ENCODE results near the gene IL4I1.

IL4I1 gene

DNA sequence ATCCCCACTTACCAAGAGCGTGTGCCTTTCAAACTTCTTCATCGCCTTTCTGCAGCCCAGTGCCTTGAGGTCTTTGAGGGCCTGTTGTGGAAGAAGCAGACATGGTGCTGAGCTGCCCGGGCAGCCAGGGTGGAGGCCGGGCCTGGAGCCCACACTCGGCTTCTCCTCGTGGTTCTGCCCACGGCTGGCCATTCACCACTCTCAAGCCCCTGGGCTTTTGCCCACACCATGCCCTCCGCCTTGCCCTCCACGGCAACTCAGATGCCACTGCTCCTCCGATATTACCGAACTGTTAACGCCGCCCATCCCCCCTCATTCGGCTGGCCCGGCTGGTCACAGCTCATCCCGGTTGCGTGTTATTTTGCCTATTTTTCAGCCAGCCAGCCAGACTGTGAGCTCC is 5.3 kb downstream of the IL4I1 start:
- TF ChIP-seq CTCF (IDR thresholded peaks at IDR 0.05) (no peak), ZFX (IDR thresholded peaks at IDR 0.05; ENCODE audit: borderline replicate concordance) (no peak)
- H3K27ac ChIP-seq, result no peak overlapping the region

DNA sequence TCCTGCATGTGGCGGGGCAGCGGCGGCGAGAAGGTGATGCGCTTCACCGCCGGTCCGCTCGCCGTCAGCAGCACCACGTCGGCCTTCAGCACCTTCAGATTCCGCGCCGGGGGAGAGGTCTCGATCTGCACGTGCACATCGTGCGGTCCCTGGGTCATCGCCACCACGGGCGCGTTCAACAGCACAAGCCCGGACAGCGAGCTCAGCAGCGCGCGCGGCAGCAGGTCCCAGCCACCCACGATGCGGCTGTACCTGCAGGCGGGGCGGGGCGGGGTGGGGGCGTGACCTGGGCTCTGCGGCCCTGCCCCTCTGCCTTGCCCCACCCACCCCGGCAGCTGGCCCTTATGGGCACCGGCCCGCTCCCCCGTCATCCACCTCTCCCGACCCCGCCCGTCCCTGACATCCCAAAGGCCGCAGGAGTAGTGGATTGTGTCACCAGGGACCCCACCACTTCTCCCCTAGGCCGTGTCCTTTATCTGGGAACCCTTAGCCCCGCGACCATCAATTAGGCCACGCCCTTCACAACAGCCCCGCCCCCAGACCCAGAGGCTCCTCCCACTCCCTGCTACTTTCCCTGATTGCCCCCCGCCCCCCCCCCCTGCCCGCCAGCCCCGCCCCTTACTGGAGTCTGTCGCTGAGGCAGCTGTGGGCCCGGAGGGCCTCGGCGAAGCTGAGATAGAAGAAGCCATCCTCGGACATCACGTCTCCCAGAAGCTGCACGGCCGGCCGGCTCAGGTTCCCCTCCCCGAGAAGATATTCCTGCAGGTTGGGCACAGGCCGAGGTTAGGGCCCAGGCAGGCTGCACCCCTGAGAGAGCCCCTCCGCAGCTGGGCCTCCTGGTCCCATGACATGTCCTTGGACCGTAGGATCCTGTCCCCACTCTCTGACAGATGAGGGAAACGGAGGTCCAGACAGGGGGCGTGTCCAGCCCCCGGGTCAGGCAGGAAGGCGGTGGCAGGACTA is 6.1 kb downstream of the IL4I1 start:
- TF ChIP-seq ZFX (IDR thresholded peaks at IDR 0.05; ENCODE audit: borderline replicate concordance) (no peak), CTCF (IDR thresholded peaks at IDR 0.05) (peak; percentile 78)
- H3K27ac ChIP-seq, result peak overlapping the region; percentile 89

GRCh38 chr19:49889687-49890348 is 6.9 kb downstream of the IL4I1 start:
- no peak for TF ChIP-seq ZFX (IDR thresholded peaks at IDR 0.05; ENCODE audit: borderline replicate concordance)
- TF ChIP-seq CTCF (IDR thresholded peaks at IDR 0.05), result peak; percentile 97
- peak overlapping the region; percentile 89 for H3K27ac ChIP-seq

- peak overlapping the region; percentile 89 for H3K27ac ChIP-seq
- TF ChIP-seq CTCF (IDR thresholded peaks at IDR 0.05) (no peak), ZFX (IDR thresholded peaks at IDR 0.05; ENCODE audit: borderline replicate concordance) (no peak)
Measured at GRCh38 chr19:49889038-49889686, 7.5 kb downstream of the IL4I1 start.

DNA sequence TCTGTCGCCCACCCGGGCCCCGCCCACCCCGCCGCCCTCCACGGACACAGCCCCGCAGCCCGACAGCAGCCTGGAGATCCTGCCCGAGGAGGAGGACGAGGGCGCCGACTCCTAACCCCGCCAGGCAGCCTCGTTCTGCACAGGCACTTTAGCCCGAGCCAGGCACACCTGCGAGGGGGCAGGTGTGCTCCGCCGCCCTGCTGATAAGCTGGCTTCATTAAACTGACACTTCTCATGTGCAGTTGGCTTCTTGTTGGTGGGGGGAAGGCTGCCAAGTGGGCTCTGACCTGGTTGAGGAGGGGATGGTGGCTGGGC is 8.2 kb downstream of the IL4I1 start:
- no peak for TF ChIP-seq ZFX (IDR thresholded peaks at IDR 0.05; ENCODE audit: borderline replicate concordance)
- no peak for TF ChIP-seq CTCF (IDR thresholded peaks at IDR 0.05)
- no peak overlapping the region for H3K27ac ChIP-seq

DNA sequence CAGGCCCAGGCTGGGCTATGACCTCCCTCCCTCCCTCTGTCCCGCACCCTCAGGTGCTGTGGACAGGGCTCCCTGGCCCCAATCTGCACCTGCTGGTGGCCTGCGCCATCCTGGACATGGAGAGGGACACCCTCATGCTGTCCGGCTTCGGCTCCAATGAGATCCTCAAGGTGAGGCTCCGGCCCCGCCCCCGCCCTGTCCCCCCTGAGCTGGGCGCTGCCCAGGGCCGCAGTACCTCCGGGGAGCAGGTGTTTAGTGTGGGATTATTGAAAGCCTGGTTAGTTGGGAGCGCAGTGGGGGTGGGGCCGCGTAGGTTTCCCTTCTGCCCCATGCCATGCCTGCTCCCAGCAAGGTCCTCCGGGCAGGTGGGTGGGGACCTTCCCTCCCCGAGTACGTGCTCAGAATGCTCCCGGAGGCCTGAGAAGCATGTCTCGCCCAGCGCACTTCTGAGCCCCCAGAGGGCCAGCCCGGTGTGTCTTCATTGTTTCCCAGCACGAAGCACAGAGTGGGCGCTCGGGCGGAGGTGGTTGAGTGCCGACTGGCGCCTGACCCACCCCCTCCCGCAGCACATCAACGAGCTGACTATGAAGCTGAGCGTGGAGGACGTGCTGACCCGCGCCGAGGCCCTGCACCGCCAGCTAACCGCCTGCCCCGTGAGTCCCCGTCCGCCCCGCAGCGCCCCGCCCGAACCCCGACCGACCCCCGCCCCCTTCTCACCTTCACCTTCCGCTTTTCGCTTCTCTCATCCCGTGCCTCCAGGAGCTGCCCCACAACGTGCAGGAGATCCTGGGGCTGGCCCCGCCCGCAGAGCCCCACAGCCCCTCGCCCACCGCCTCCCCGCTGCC is 8.8 kb downstream of the IL4I1 start:
- H3K27ac ChIP-seq, result no peak overlapping the region
- TF ChIP-seq CTCF (IDR thresholded peaks at IDR 0.05), result no peak
- no peak for TF ChIP-seq ZFX (IDR thresholded peaks at IDR 0.05; ENCODE audit: borderline replicate concordance)

Data from 22Rv1 (cell line).